ENCODE data around the gene PDCD7. TPM values are rescaled to one million over a fixed set of nuclear protein-coding genes. Genes with fewer than 3 reads are reported as not detected.
A peak's percentile ranks its signal among the peaks of the same experiment; 100 is the strongest.

The PDCD7 gene
- total RNA-seq, 1 donor from 2014 or later = 13.6 TPM

- Mint-ChIP-seq H3K27ac (ENCODE audit: unreplicated experiment) (no peak overlapping the region), H3K4me1 (ENCODE audit: low read depth, unreplicated experiment) (peaks cover 3% of the 10 kb centered on the region), H3K36me3 (ENCODE audit: unreplicated experiment) (no peaks in the 10 kb centered on the region), H3K27me3 (ENCODE audit: unreplicated experiment) (peaks cover 4% of the 10 kb centered on the region), H3K9me3 (ENCODE audit: unreplicated experiment) (no peaks in the 10 kb centered on the region), H3K4me3 (ENCODE audit: unreplicated experiment) (no peak overlapping the region)
- TF ChIP-seq, protein P1, sequence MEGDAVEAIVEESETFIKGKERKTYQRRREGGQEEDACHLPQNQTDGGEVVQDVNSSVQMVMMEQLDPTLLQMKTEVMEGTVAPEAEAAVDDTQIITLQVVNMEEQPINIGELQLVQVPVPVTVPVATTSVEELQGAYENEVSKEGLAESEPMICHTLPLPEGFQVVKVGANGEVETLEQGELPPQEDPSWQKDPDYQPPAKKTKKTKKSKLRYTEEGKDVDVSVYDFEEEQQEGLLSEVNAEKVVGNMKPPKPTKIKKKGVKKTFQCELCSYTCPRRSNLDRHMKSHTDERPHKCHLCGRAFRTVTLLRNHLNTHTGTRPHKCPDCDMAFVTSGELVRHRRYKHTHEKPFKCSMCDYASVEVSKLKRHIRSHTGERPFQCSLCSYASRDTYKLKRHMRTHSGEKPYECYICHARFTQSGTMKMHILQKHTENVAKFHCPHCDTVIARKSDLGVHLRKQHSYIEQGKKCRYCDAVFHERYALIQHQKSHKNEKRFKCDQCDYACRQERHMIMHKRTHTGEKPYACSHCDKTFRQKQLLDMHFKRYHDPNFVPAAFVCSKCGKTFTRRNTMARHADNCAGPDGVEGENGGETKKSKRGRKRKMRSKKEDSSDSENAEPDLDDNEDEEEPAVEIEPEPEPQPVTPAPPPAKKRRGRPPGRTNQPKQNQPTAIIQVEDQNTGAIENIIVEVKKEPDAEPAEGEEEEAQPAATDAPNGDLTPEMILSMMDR (IDR thresholded peaks at IDR 0.05; ENCODE audit: partially characterized antibody, unreplicated experiment) = no peak
- DNase-seq = no peak
Measured at GRCh38 chr15:65106011-65106590, 27.5 kb downstream of the PDCD7 start.

- H3K36me3 Mint-ChIP-seq (ENCODE audit: unreplicated experiment) = no peaks in the 10 kb centered on the region
- H3K9me3 Mint-ChIP-seq (ENCODE audit: unreplicated experiment) = no peaks in the 10 kb centered on the region
- H3K4me1 Mint-ChIP-seq (ENCODE audit: low read depth, unreplicated experiment) = peaks cover 3% of the 10 kb centered on the region
- H3K4me3 Mint-ChIP-seq (ENCODE audit: unreplicated experiment) = no peak overlapping the region
- H3K27ac Mint-ChIP-seq (ENCODE audit: unreplicated experiment) = no peak overlapping the region
- DNase-seq = no peak
- peaks cover 4% of the 10 kb centered on the region for H3K27me3 Mint-ChIP-seq (ENCODE audit: unreplicated experiment)
- TF ChIP-seq, protein P1 (IDR thresholded peaks at IDR 0.05; ENCODE audit: partially characterized antibody, unreplicated experiment) = no peak
Measured at GRCh38 chr15:65105038-65105437, 28.6 kb downstream of the PDCD7 start.

DNA sequence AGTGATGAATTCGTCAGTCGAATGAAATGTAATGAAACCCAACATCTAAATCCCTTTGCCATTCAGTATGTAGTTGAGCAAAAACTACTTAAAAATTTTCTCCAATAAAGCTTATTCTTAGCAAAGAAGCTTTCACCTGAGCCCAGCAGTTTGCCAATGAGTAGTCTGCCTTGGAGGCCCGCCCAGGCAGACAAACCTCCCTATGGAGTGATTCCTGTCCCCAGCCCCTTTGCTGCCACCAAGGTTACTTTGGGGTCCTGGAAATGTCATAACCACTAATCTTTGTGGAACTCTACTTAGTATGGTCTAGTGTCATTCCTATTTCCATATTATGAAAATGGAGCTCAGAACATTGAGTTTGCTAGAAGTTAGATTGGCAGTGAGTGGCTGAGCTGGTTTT lies 30.7 kb downstream of the PDCD7 start:
- TF ChIP-seq, protein P1 (IDR thresholded peaks at IDR 0.05; ENCODE audit: partially characterized antibody, unreplicated experiment) = no peak
- Mint-ChIP-seq H3K4me3 (ENCODE audit: unreplicated experiment) (no peak overlapping the region), H3K9me3 (ENCODE audit: unreplicated experiment) (no peaks in the 10 kb centered on the region), H3K4me1 (ENCODE audit: low read depth, unreplicated experiment) (peaks cover 3% of the 10 kb centered on the region), H3K27ac (ENCODE audit: unreplicated experiment) (no peak overlapping the region), H3K27me3 (ENCODE audit: unreplicated experiment) (peaks cover 4% of the 10 kb centered on the region), H3K36me3 (ENCODE audit: unreplicated experiment) (peaks cover 7% of the 10 kb centered on the region)
- DNase-seq = no peak

GRCh38 chr15:65101891-65102708 lies 31.5 kb downstream of the PDCD7 start:
- peak overlapping the region; percentile 88 for H3K4me3 Mint-ChIP-seq (ENCODE audit: unreplicated experiment)
- TF ChIP-seq, protein P1 (IDR thresholded peaks at IDR 0.05; ENCODE audit: partially characterized antibody, unreplicated experiment) = peak; percentile 57
- H3K27me3 Mint-ChIP-seq (ENCODE audit: unreplicated experiment) = peaks cover 4% of the 10 kb centered on the region
- H3K27ac Mint-ChIP-seq (ENCODE audit: unreplicated experiment) = peak overlapping the region; percentile 33
- peaks cover 7% of the 10 kb centered on the region for H3K36me3 Mint-ChIP-seq (ENCODE audit: unreplicated experiment)
- peaks cover 3% of the 10 kb centered on the region for H3K4me1 Mint-ChIP-seq (ENCODE audit: low read depth, unreplicated experiment)
- peak; percentile 62 for DNase-seq
- peaks cover 1% of the 10 kb centered on the region for H3K9me3 Mint-ChIP-seq (ENCODE audit: unreplicated experiment)

GRCh38 chr15:65101411-65101890 lies 32.2 kb downstream of the PDCD7 start:
- H3K4me1 Mint-ChIP-seq (ENCODE audit: low read depth, unreplicated experiment) = peaks cover 6% of the 10 kb centered on the region
- peak overlapping the region; percentile 33 for H3K27ac Mint-ChIP-seq (ENCODE audit: unreplicated experiment)
- peaks cover 7% of the 10 kb centered on the region for H3K36me3 Mint-ChIP-seq (ENCODE audit: unreplicated experiment)
- TF ChIP-seq, protein P1 (IDR thresholded peaks at IDR 0.05; ENCODE audit: partially characterized antibody, unreplicated experiment) = peak; percentile 91
- DNase-seq = peak; percentile 90
- peaks cover 4% of the 10 kb centered on the region for H3K27me3 Mint-ChIP-seq (ENCODE audit: unreplicated experiment)
- peaks cover 1% of the 10 kb centered on the region for H3K9me3 Mint-ChIP-seq (ENCODE audit: unreplicated experiment)
- H3K4me3 Mint-ChIP-seq (ENCODE audit: unreplicated experiment) = peak overlapping the region; percentile 88

Measured in glutamatergic neuron (in vitro differentiated cells).